GM12865 (cell line): ENCODE results near the gene LAIR2.

Experiments used
- DNase-seq: peaks from one replicate; pipeline ENCODE4 v3.0.0; 2010; ENCODE audit warnings: low read depth
- H3K4me3 ChIP-seq: 2 replicates; pipeline ENCODE4 v1.5.1; 2011; ENCODE audit warnings: mild to moderate bottlenecking, low read depth, low read length, control low read depth
- CTCF ChIP-seq: IDR thresholded peaks from 2 replicates; pipeline ENCODE4 v1.5.1; 2011; ENCODE audit warnings: low read length, control low read depth, low read depth, inconsistent platforms; ENCODE audit not compliant: insufficient read depth; ENCODE audit errors: missing control alignments

The LAIR2 gene

GRCh38 chr19:54534156-54534555, 31.5 kb downstream of the LAIR2 start:
- no peak for TF ChIP-seq CTCF
- DNase-seq, result no peak
- no peak overlapping the region for H3K4me3 ChIP-seq

- H3K4me3 ChIP-seq, result no peak overlapping the region
- DNase-seq, result no peak
- TF ChIP-seq CTCF, result no peak
These were observed 33.0 kb downstream of the LAIR2 start for GRCh38 chr19:54535601-54536000.

- no peak overlapping the region for H3K4me3 ChIP-seq
- no peak for TF ChIP-seq CTCF
- no peak for DNase-seq
These were observed 34.3 kb downstream of the LAIR2 start for GRCh38 chr19:54536956-54537355.

- no peak overlapping the region for H3K4me3 ChIP-seq
- peak; percentile 17 for DNase-seq
- no peak for TF ChIP-seq CTCF
These were observed 39.1 kb downstream of the LAIR2 start for GRCh38 chr19:54541712-54542111.

- H3K4me3 ChIP-seq, result no peak overlapping the region
- DNase-seq, result no peak
- TF ChIP-seq CTCF, result no peak
These were observed 46.2 kb downstream of the LAIR2 start for GRCh38 chr19:54548806-54549205.

- no peak for DNase-seq
- no peak overlapping the region for H3K4me3 ChIP-seq
- no peak for TF ChIP-seq CTCF
These were observed 46.6 kb downstream of the LAIR2 start for GRCh38 chr19:54549224-54549623.

GRCh38 chr19:54551293-54551692, 48.7 kb downstream of the LAIR2 start:
- no peak for TF ChIP-seq CTCF
- peak; percentile 84 for DNase-seq
- peak overlapping the region; percentile 10; the same call in 1 of the 2 replicates for H3K4me3 ChIP-seq
